Lung (tissue), 12 donors: ENCODE measurements around the gene FANCB. TPM values are rescaled to one million over a fixed set of nuclear protein-coding genes. Genes with fewer than 3 reads are reported as not detected.

ENCODE experiments used
- ATAC-seq: fragments of 200-7000 bp; cut with Tn5 transposase; one replicate; pipeline ENCODE4 v1.9.1; 2020; ENCODE audit warnings: moderate number of reproducible peaks; ENCODE audit not compliant: insufficient read depth, low FRiP score
- DNase-seq, 3 donors: peaks; one replicate each; pipeline ENCODE4 v3.0.0-alpha.2; 2013 to 2017
- H3K27ac ChIP-seq, 2 donors: one replicate each; pipeline ENCODE4 v1.5.1; 2013; ENCODE audit warnings: mild to moderate bottlenecking in 2 of 2, moderate library complexity in 2 of 2, control low read depth in 1 of 2, inconsistent platforms in 1 of 2, low read depth in 1 of 2, low read length in 1 of 2
- H3K27me3 ChIP-seq, 3 donors: one replicate each; pipeline ENCODE4 v1.5.1; 2013; ENCODE audit warnings: low read length in 2 of 3; ENCODE audit not compliant: control insufficient read depth in 3 of 3, insufficient read depth in 3 of 3
- H3K36me3 ChIP-seq, 4 donors: one replicate each; pipeline ENCODE4 v1.5.1; 2013; ENCODE audit warnings: low read length in 4 of 4, mild to moderate bottlenecking in 1 of 4, moderate library complexity in 1 of 4; ENCODE audit not compliant: control insufficient read depth in 4 of 4, insufficient read depth in 4 of 4
- H3K4me1 ChIP-seq, 5 donors: one replicate each; pipeline ENCODE4 v1.5.1; 2013; ENCODE audit warnings: low read length in 5 of 5, mild to moderate bottlenecking in 2 of 5, moderate library complexity in 1 of 5; ENCODE audit not compliant: control insufficient read depth in 5 of 5, insufficient read depth in 5 of 5
- H3K4me3 ChIP-seq: one replicate; pipeline ENCODE4 v1.5.1; 2013; ENCODE audit warnings: mild to moderate bottlenecking, control low read depth, moderate library complexity
- H3K9ac ChIP-seq, 2 donors: one replicate each; pipeline ENCODE4 v1.5.1; 2013; ENCODE audit warnings: low read length in 2 of 2, control low read depth in 1 of 2; ENCODE audit not compliant: insufficient read depth in 1 of 2
- H3K9me3 ChIP-seq, 4 donors: one replicate each; pipeline ENCODE4 v1.5.1; 2013; ENCODE audit warnings: low read length in 3 of 4, mild to moderate bottlenecking in 1 of 4, moderate library complexity in 1 of 4; ENCODE audit not compliant: control insufficient read depth in 4 of 4, insufficient read depth in 3 of 4
- WGBS, 2 donors: extraction: QIAGEN DNeasy Blood & Tissue Kit; methylation state at CpG; one replicate each; pipeline ENCODE4 v1.1.7; 2013; 5-methylcytosine and 5-hydroxymethylcytosine counted together
- polyA plus RNA-seq, 2 donors: library from polyadenylated mRNA; stranded (reverse); fragments of 200-250 nt; gene quantifications; one replicate each; pipeline ENCODE4 v1.2.1, GENCODE V29; 2013
- total RNA-seq, 2 donors: library from RNA; depleted of rRNA in 1 of 2; stranded (reverse); fragments of >200 nt in 1 of 2; gene quantifications; one replicate each; pipeline ENCODE4 v1.2.1, GENCODE V29; 2014 to 2021
- TF ChIP-seq, protein P1 (sequence below): IDR thresholded peaks from 2 replicates; pipeline ENCODE4 v1.5.1; 2012; ENCODE audit warnings: mild to moderate bottlenecking; ENCODE audit errors: control extremely low read depth, extremely low read depth
- donor health status: control.
- donor health status: control.
- donor health status: Bipolar disorder and iron deficiency.
- donor health status: healthy.
- donor health status: DM: yes; HTN: yes; CAD: no.

The FANCB gene
- total and polyA plus RNA-seq, 4 donors = 0.25 to 8.0 (median 0.76) TPM

DNA sequence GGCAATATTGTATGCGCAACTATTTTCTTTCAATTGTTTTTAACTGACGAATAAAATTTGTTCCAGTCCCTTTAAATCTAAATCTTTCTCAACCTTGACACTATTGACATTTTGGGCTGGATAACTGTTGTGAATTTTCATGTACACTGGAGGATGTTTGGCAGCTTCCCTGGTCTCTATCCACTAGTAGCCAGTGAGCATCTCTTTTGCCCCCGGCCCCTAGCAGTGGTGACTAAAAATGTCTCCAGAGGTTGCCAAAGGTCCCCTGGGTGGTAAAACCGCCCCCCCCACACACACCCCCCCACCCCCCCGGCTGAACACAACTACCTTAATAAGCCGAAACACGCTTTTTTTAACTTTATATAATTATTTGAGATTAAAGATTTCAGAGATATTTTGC lies 514 bp downstream of the FANCB start:
- Histone ChIP-seq H3K4me3 (no peak overlapping the region), H3K9me3 (no peaks in the 10 kb centered on the region), H3K27ac (no peak overlapping the region), H3K27me3 (peaks cover 0 to 4% (median 0%) of the 10 kb centered on the region in 3 donors), H3K36me3 (no peaks in the 10 kb centered on the region), H3K9ac (peak overlapping the region in 1 of 2 donors; percentile 55), H3K4me1 (no peaks in the 10 kb centered on the region)
- DNase-seq = peak in 2 of 3 donors; percentile 10 to 12
- no peak for ATAC-seq
- TF ChIP-seq, protein P1, sequence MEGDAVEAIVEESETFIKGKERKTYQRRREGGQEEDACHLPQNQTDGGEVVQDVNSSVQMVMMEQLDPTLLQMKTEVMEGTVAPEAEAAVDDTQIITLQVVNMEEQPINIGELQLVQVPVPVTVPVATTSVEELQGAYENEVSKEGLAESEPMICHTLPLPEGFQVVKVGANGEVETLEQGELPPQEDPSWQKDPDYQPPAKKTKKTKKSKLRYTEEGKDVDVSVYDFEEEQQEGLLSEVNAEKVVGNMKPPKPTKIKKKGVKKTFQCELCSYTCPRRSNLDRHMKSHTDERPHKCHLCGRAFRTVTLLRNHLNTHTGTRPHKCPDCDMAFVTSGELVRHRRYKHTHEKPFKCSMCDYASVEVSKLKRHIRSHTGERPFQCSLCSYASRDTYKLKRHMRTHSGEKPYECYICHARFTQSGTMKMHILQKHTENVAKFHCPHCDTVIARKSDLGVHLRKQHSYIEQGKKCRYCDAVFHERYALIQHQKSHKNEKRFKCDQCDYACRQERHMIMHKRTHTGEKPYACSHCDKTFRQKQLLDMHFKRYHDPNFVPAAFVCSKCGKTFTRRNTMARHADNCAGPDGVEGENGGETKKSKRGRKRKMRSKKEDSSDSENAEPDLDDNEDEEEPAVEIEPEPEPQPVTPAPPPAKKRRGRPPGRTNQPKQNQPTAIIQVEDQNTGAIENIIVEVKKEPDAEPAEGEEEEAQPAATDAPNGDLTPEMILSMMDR = no peak
- 19 to 43% methylated on average over 7 of the region's 7 CpGs for WGBS, 2 donors

DNA sequence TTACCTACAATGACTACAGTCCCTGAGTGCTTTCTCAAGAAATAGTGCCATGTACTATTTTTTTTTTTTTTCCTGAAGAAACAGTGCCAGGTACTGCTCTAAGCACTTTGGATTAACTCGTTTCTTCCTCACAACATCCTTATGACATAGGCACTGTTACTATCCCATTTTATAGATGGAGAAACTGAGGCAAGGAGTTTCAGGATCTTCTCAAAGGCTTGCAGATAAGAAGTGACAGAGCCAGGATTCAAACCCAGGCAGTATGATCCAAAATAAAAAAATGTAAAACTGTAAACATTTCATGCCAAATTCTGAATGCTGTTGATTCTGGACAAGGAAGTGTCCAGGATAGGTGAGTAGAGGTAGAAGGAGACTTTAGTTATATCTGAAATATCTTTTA lies 1.1 kb downstream of the FANCB start:
- Histone ChIP-seq H3K4me3 (no peak overlapping the region), H3K27ac (no peak overlapping the region), H3K9me3 (peaks cover 0 to 2% (median 0%) of the 10 kb centered on the region in 4 donors), H3K9ac (no peak overlapping the region), H3K36me3 (no peaks in the 10 kb centered on the region), H3K27me3 (peaks cover 0 to 4% (median 0%) of the 10 kb centered on the region in 3 donors), H3K4me1 (no peaks in the 10 kb centered on the region)
- ATAC-seq (no peak), DNase-seq (no peak)
- WGBS, 2 donors = 69 to 75% methylated on average over 1 of the region's 1 CpG
- TF ChIP-seq, protein P1 = no peak

DNA sequence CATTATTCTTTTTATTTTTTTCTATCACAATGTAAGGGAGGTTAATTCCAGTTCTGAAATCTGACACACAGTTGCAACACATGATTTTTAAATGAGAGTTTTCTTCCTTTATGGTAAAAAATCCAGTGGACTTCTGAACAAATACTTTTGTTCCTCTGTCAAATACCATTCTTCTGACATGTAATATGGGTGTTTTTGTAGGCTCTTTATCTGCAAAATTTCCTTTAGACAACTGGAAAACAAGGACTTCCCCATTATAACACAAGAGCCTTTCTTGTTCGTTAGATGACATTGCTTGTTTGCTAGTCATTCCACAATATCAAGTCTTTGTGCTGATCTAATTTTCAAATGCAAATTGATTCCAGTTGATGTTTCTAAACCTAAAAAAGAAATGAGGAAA lies 7.7 kb downstream of the FANCB start:
- H3K27ac ChIP-seq = no peak overlapping the region
- no peak overlapping the region for H3K9ac ChIP-seq
- no peaks in the 10 kb centered on the region for H3K36me3 ChIP-seq
- peaks cover 0 to 2% (median 0%) of the 10 kb centered on the region in 4 donors for H3K9me3 ChIP-seq
- DNase-seq (no peak), ATAC-seq (no peak)
- TF ChIP-seq, protein P1 = no peak
- H3K4me3 ChIP-seq = no peak overlapping the region
- peaks cover 0 to 16% (median 0%) of the 10 kb centered on the region in 3 donors for H3K27me3 ChIP-seq
- H3K4me1 ChIP-seq = no peaks in the 10 kb centered on the region
- 32 to 51% methylated on average over 1 of the region's 1 CpG for WGBS, 2 donors

DNA sequence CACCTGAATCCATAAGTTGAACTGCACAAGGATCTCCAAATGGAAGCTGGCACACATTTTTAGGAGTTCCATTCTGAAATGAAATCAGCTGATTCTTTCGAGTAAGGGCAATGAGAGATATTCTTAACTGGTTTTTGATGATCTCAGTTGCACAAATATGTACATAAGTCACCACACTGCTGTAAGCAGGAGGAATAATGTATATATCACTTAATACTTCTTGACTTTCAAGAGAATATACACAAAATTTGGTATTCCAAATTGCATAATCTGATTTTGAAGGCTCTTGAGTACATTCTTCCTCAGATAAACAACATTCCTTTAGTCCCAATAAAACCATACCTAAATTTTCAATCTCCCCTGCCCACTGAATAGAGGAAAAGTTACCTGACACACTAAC lies 8.2 kb downstream of the FANCB start:
- TF ChIP-seq, protein P1 = no peak
- no peaks in the 10 kb centered on the region for H3K4me1 ChIP-seq
- DNase-seq (peak in 2 of 3 donors; percentile 0 to 9), ATAC-seq (no peak)
- H3K36me3 ChIP-seq = no peaks in the 10 kb centered on the region
- 68 to 72% methylated on average over 1 of the region's 1 CpG for WGBS, 2 donors
- H3K4me3 ChIP-seq = no peak overlapping the region
- no peak overlapping the region for H3K9ac ChIP-seq
- H3K27ac ChIP-seq = no peak overlapping the region
- H3K27me3 ChIP-seq = peaks cover 0 to 21% (median 3%) of the 10 kb centered on the region in 3 donors
- H3K9me3 ChIP-seq = peaks cover 0 to 2% (median 0%) of the 10 kb centered on the region in 4 donors
